ENCODE measurements around the gene MTMR12.

DNA sequence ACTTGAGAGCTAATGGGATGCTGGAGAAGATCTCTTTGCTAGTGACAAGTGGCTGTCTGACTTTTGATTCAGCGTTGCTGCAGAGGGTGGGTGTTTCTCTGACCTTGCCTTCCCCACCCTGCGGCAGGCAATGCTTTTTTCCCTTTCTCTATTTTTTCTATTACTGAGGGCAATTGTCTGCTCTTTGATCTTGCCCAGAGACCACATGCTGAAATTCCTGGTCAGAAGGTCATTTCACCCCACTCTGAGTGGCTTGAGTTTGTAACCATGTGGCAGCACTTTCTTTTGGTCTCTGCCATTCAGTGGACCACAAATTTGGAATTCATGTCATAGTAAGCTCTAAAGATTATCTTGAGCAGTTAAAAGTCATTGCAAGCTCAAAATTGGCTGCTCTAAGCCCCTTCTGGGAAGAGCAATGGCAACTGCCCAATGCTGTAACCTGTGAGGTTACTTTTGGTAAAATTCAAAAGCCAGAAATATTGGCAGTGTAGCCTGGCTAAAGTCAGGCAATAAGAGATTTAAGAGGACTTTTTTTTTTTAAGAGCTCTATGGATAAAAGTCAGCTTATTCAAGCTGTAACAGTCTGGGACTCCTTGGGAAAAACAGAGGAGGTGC is 30.4 kb upstream of the MTMR12 start:
- TF ChIP-seq, protein P1, sequence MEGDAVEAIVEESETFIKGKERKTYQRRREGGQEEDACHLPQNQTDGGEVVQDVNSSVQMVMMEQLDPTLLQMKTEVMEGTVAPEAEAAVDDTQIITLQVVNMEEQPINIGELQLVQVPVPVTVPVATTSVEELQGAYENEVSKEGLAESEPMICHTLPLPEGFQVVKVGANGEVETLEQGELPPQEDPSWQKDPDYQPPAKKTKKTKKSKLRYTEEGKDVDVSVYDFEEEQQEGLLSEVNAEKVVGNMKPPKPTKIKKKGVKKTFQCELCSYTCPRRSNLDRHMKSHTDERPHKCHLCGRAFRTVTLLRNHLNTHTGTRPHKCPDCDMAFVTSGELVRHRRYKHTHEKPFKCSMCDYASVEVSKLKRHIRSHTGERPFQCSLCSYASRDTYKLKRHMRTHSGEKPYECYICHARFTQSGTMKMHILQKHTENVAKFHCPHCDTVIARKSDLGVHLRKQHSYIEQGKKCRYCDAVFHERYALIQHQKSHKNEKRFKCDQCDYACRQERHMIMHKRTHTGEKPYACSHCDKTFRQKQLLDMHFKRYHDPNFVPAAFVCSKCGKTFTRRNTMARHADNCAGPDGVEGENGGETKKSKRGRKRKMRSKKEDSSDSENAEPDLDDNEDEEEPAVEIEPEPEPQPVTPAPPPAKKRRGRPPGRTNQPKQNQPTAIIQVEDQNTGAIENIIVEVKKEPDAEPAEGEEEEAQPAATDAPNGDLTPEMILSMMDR (IDR thresholded peaks at IDR 0.05) = no peak
- TF ChIP-seq POLR2A (IDR thresholded peaks at IDR 0.05) = no peak
